NCI-H510A (cell line): ENCODE measurements around the gene CTRB1.
"Not testable (repeated sequence)": the region's sequence is repeated elsewhere in the genome, so short reads cannot be mapped to it uniquely, and the experiment has no call there.

Experiments used
- DNase-seq: peaks from one replicate; lab custom pipeline; 2025; lab: John Stamatoyannopoulos, UW

Gene CTRB1

DNA sequence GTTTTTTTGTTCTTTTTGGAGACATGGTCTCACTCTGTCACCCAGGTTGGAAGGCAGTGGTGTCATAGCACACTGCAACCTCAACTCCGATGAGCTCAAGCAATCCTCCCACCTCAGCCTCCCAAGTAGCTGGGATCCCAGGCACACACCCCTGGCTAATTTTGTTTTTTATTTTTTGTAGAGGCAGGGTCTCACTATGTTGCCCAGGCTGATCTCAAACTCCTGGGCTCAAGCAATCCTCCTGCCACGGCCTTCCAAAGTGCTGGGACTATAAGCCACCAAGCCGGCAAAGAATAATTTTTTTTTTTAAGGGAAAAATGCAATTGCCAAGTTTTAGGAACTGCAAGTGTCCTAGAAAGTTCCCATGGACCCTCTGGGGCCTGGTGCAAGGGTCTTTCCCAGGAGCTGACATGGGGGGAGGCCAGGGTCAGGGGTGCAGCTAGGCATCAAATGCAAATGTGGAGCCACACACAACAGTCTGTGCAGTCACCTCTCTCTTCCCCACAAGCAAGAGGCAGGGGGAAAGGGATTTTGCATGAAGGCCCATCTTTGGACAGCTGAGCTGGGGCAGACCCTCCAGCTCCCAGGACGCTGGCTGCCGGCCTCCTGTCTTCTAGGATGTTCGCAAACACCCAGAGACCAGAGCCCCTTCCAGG lies 52.8 kb downstream of the CTRB1 start:
- no peak for DNase-seq

DNA sequence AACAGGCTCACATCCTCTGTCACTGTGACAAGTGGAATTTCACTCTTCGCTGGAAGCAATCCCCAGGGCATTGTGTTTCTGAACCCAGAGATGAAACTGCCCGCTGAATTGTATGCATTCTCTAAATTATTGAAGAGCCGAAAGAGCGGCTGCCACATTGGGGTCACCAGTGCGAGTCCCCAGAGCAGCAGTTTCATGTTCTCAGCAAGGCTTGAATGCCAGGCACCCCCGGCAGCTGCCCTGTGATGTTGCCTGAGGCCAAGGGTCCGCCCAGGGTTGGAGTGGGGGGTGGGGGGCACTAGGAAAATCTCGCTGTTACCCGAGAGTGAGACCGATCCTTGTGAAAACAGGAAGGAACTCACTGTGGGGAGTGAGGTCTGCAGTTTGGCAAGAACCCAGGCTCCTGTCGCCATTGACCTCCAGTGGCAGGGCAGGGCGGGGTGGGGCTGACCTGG lies 53.3 kb downstream of the CTRB1 start:
- DNase-seq, result no peak

DNA sequence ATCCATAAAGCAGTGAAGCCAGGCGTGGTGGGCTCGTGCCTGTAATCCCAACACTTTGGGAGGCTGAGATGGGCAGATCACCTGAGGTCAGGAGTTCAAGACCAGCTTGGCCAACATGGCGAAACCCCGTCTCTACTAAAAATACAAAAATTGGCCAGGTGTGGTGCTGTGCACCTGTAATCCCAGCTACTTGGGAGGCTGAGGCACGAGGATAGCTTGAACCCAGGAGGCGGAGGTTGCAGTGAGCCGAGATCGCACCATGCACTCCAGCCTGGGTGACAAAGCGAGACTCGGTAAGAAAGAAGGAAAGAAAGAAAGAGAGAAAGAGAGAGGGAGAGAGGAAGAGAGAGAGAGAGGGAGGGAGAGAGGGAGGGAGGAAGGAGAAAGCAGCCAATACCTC lies 53.8 kb downstream of the CTRB1 start:
- not testable (repeated sequence) for DNase-seq

DNA sequence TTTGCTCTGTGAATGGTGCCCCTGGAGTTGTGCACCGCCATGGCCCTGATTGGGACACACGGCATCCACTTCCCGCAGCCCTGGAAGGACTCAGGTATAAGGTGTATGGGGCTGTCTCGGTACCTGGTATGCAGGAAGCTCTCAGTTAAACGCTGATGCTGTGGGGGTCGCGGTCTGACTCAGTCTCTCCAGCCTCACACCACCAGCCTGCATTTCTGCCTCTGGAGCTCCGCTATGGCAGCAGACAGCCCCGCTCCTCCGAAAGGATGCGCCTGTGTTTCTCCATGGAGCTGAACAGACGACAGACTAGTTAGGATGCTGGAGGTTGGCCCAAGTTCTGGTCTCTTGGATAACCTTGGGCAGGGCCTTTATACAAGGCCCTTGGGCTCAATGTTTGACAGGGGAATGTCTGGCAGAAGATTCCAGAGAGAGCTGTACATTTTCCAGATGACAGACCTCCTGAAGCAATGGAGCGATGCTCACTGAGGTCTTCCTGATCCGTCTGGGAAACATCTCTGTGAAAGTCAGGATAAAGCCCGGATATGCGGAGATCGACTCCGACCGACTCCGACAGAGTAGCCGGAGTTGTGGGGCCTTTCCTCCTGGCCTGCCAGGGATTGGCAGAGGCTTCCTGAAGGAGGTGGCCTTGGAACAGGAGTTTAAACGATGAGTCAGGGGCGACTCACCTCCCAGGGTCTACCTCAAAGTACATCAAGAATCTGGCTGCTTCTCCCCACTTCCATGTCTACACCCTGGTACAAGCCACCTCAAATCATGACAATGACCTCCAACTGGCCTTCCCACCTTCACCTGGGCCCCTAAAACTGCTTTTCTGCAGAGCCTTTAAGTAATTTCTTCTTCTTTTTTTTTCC lies 54.5 kb downstream of the CTRB1 start:
- no peak for DNase-seq
